Trophoblast cell (in vitro differentiated cells and primary cell): ENCODE data around the gene ALDH3B2.
"Not testable (repeated sequence)": the region's sequence is repeated elsewhere in the genome, so short reads cannot be mapped to it uniquely, and the experiment has no call there.

Source experiments
- DNase-seq, 2 donors: peaks; one replicate each; pipeline ENCODE4 v3.0.0-alpha.2; 2016
- H2AFZ ChIP-seq: 2 replicates; pipeline ENCODE4 v1.6.1; 2013; ENCODE audit warnings: low read length, moderate library complexity, mild to moderate bottlenecking; ENCODE audit not compliant: insufficient read depth, poor library complexity
- H2AK5ac ChIP-seq: 2 replicates; pipeline ENCODE4 v1.6.1; 2013; ENCODE audit warnings: mild to moderate bottlenecking, low read length
- H2BK120ac ChIP-seq: 2 replicates; pipeline ENCODE4 v1.6.1; 2013; ENCODE audit warnings: low read length, mild to moderate bottlenecking, moderate library complexity; ENCODE audit not compliant: insufficient read depth, poor library complexity
- H2BK12ac ChIP-seq: 2 replicates; pipeline ENCODE4 v1.6.1; 2013; ENCODE audit warnings: mild to moderate bottlenecking, low read length, moderate library complexity
- H2BK5ac ChIP-seq: 2 replicates; pipeline ENCODE4 v1.6.1; 2013; ENCODE audit warnings: low read length, low read depth, moderate library complexity, mild to moderate bottlenecking; ENCODE audit not compliant: poor library complexity
- H3K14ac ChIP-seq: 2 replicates; pipeline ENCODE4 v1.6.1; 2013; ENCODE audit warnings: mild to moderate bottlenecking, low read length
- H3K18ac ChIP-seq: 2 replicates; pipeline ENCODE4 v1.6.1; 2013; ENCODE audit warnings: mild to moderate bottlenecking, low read length
- H3K23ac ChIP-seq: 2 replicates; pipeline ENCODE4 v1.6.1; 2013; ENCODE audit warnings: low read length
- H3K27ac ChIP-seq: 2 replicates; pipeline ENCODE4 v1.5.1; 2013; ENCODE audit warnings: low read depth, mild to moderate bottlenecking, inconsistent platforms, low read length, moderate library complexity
- H3K27me3 ChIP-seq: 2 replicates; pipeline ENCODE4 v1.6.1; 2013; ENCODE audit warnings: inconsistent platforms, mild to moderate bottlenecking, low read length, moderate library complexity; ENCODE audit not compliant: insufficient read depth
- H3K36me3 ChIP-seq, 2 experiments: 1 replicate in 1 of 2; 2 replicates in 1 of 2; pipeline ENCODE4 v1.6.1; 2013; ENCODE audit warnings: low read length in 2 of 2, mild to moderate bottlenecking in 2 of 2, moderate library complexity in 1 of 2; ENCODE audit not compliant: insufficient read depth in 2 of 2, control insufficient read depth in 1 of 2
- H3K4ac ChIP-seq: 2 replicates; pipeline ENCODE4 v1.6.1; 2013; ENCODE audit warnings: low read depth, mild to moderate bottlenecking, low read length, moderate library complexity
- H3K4me1 ChIP-seq, 2 experiments: 1 replicate in 1 of 2; 2 replicates in 1 of 2; pipeline ENCODE4 v1.6.1; 2013; ENCODE audit warnings: low read length in 2 of 2, mild to moderate bottlenecking in 2 of 2, moderate library complexity in 1 of 2; ENCODE audit not compliant: insufficient read depth in 2 of 2, control insufficient read depth in 1 of 2
- H3K4me2 ChIP-seq: 2 replicates; pipeline ENCODE4 v1.6.1; 2013; ENCODE audit warnings: inconsistent platforms, mild to moderate bottlenecking, low read length, moderate library complexity
- H3K4me3 ChIP-seq: 2 replicates; pipeline ENCODE4 v1.5.1; 2013; ENCODE audit warnings: mild to moderate bottlenecking, low read depth, low read length, inconsistent platforms
- H3K79me1 ChIP-seq: one replicate; pipeline ENCODE4 v1.6.1; 2013; ENCODE audit warnings: low read length
- H3K79me2 ChIP-seq: 2 replicates; pipeline ENCODE4 v1.6.1; 2013; ENCODE audit warnings: low read length, mild to moderate bottlenecking; ENCODE audit not compliant: control insufficient read depth, insufficient read depth, poor library complexity
- H3K9ac ChIP-seq: 2 replicates; pipeline ENCODE4 v1.6.1; 2013; ENCODE audit warnings: mild to moderate bottlenecking, low read length
- H3K9me3 ChIP-seq: 2 replicates; pipeline ENCODE4 v1.6.1; 2013; ENCODE audit warnings: low read depth, mild to moderate bottlenecking, control low read depth, inconsistent platforms, low read length; ENCODE audit not compliant: insufficient read depth
- H4K12ac ChIP-seq: 2 replicates; pipeline ENCODE4 v1.6.1; 2013; ENCODE audit warnings: low read depth, mild to moderate bottlenecking, low read length, moderate library complexity
- H4K8ac ChIP-seq: 2 replicates; pipeline ENCODE4 v1.6.1; 2013; ENCODE audit warnings: low read depth, mild to moderate bottlenecking, low read length, moderate library complexity
- H4K91ac ChIP-seq: one replicate; pipeline ENCODE4 v1.6.1; 2013; ENCODE audit warnings: low read depth, mild to moderate bottlenecking, low read length, moderate library complexity
- WGBS: extraction: QIAGEN DNeasy Blood & Tissue Kit; methylation state at CpG from one replicate; pipeline ENCODE4 v1.1.7; 2013; ENCODE audit warnings: missing lambda C conversion rate; ENCODE audit not compliant: insufficient read length, insufficient coverage; ENCODE audit errors: extremely low coverage; 5-methylcytosine and 5-hydroxymethylcytosine counted together

ALDH3B2 gene

GRCh38 chr11:67660752-67661151 is 13.7 kb downstream of the ALDH3B2 start:
- H3K23ac ChIP-seq, H3K4ac ChIP-seq, H3K18ac ChIP-seq, DNase-seq, H4K8ac ChIP-seq, H3K36me3 ChIP-seq, H2AFZ ChIP-seq, H3K27ac ChIP-seq, H3K9ac ChIP-seq, H4K91ac ChIP-seq, H3K79me2 ChIP-seq, H2BK120ac ChIP-seq, H3K4me3 ChIP-seq, H3K27me3 ChIP-seq, H3K79me1 ChIP-seq, H2BK12ac ChIP-seq, H3K14ac ChIP-seq, H2AK5ac ChIP-seq, H3K4me2 ChIP-seq, H3K4me1 ChIP-seq, H4K12ac ChIP-seq, H2BK5ac ChIP-seq: not testable (repeated sequence)
- no CpG with 5 or more reads among the region's 5 CpGs for WGBS
- peaks cover 13% of the 10 kb centered on the region for H3K9me3 ChIP-seq

GRCh38 chr11:67659651-67660165 is 14.7 kb downstream of the ALDH3B2 start:
- H3K9ac ChIP-seq, DNase-seq, H3K18ac ChIP-seq, H2AK5ac ChIP-seq, H2BK5ac ChIP-seq, H3K79me1 ChIP-seq, H3K4me3 ChIP-seq, H3K4ac ChIP-seq, H3K79me2 ChIP-seq, H3K4me1 ChIP-seq, H4K91ac ChIP-seq, H3K27ac ChIP-seq, H4K12ac ChIP-seq, H3K36me3 ChIP-seq, H2BK120ac ChIP-seq, H3K23ac ChIP-seq, H3K27me3 ChIP-seq, H2AFZ ChIP-seq, H3K4me2 ChIP-seq, H4K8ac ChIP-seq, H2BK12ac ChIP-seq, H3K14ac ChIP-seq: not testable (repeated sequence)
- no CpG with 5 or more reads among the region's 5 CpGs for WGBS
- peaks cover 13% of the 10 kb centered on the region for H3K9me3 ChIP-seq

- Histone ChIP-seq H4K8ac (no peak overlapping the region), H2BK120ac (no peak overlapping the region), H2BK5ac (no peak overlapping the region), H3K4me3 (no peak overlapping the region), H3K79me2 (no peaks in the 10 kb centered on the region), H3K23ac (no peak overlapping the region), H3K9me3 (peaks cover 8% of the 10 kb centered on the region), H2AFZ (no peak overlapping the region), H3K9ac (no peak overlapping the region), H3K4me1 (no peaks in the 10 kb centered on the region), H2BK12ac (no peak overlapping the region), H3K36me3 (peaks cover 0 to 1% of the 10 kb centered on the region in 2 experiments), H3K18ac (no peak overlapping the region), H3K4me2 (no peak overlapping the region), H2AK5ac (no peak overlapping the region), H3K14ac (no peak overlapping the region), H3K27me3 (no peaks in the 10 kb centered on the region), H4K12ac (no peak overlapping the region), H3K4ac (no peak overlapping the region), H4K91ac (no peak overlapping the region), H3K79me1 (no peaks in the 10 kb centered on the region), H3K27ac (no peak overlapping the region)
- WGBS = no CpG with 5 or more reads among the region's 3 CpGs
- DNase-seq = no peak
Measured at GRCh38 chr11:67657300-67657699, 17.1 kb downstream of the ALDH3B2 start.

- no peak overlapping the region for H2BK12ac ChIP-seq
- no peak for DNase-seq
- no peak overlapping the region for H4K91ac ChIP-seq
- H3K18ac ChIP-seq = no peak overlapping the region
- no peak overlapping the region for H2AFZ ChIP-seq
- no peak overlapping the region for H3K23ac ChIP-seq
- no peak overlapping the region for H3K4me3 ChIP-seq
- H3K79me1 ChIP-seq = no peaks in the 10 kb centered on the region
- H2BK5ac ChIP-seq = no peak overlapping the region
- H3K4me2 ChIP-seq = no peak overlapping the region
- no peak overlapping the region for H3K14ac ChIP-seq
- no peak overlapping the region for H2AK5ac ChIP-seq
- H4K12ac ChIP-seq = no peak overlapping the region
- no peak overlapping the region for H3K4ac ChIP-seq
- H3K27ac ChIP-seq = no peak overlapping the region
- H3K27me3 ChIP-seq = no peaks in the 10 kb centered on the region
- H3K9me3 ChIP-seq = peaks cover 8% of the 10 kb centered on the region
- no peak overlapping the region for H4K8ac ChIP-seq
- no peak overlapping the region for H3K9ac ChIP-seq
- WGBS = no CpG with 5 or more reads among the region's 4 CpGs
- H3K36me3 ChIP-seq = peaks cover 0 to 1% of the 10 kb centered on the region in 2 experiments
- no peaks in the 10 kb centered on the region for H3K79me2 ChIP-seq
- H2BK120ac ChIP-seq = no peak overlapping the region
- no peaks in the 10 kb centered on the region for H3K4me1 ChIP-seq
Measured at GRCh38 chr11:67656278-67656922, 18.0 kb downstream of the ALDH3B2 start.
